Measurements from ENCODE around the gene BCAS4. TPM values are rescaled to one million over a fixed set of nuclear protein-coding genes. Genes with fewer than 3 reads are reported as not detected.
A peak's percentile ranks its signal among the peaks of the same experiment; 100 is the strongest.

Gene BCAS4
- total RNA-seq, 1 donor from 2014 or later, result 12.9 TPM

DNA sequence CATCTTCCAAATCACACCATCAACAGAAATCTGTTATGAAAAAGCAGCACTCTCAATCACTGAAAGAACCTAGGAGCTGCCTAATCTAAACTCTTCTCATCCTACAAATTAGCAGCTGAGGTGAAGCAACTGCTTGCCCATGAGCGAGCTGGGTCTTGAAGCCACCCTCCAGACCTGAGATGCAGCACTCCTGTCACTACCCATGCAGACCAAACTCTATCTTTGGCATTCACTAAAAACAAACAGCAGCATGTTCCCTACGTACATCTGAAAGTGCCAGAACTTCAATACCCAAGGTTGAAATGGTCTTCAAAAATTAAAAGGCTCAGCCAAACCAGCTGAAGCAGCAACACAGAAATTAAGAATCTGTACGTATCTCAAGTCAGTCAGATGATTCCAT lies 122.1 kb downstream of the BCAS4 start:
- Mint-ChIP-seq H3K9me3 (no peaks in the 10 kb centered on the region), H3K4me3 (no peak overlapping the region), H3K36me3 (no peaks in the 10 kb centered on the region), H3K4me1 (peaks cover 68% of the 10 kb centered on the region), H3K27ac (peak overlapping the region; percentile 78), H3K27me3 (ENCODE audit: low read depth) (no peaks in the 10 kb centered on the region)
- DNase-seq (ENCODE audit: low spot score in 2 of 2, unreplicated experiment in 2 of 2), result no peak
- TF ChIP-seq, protein P1, sequence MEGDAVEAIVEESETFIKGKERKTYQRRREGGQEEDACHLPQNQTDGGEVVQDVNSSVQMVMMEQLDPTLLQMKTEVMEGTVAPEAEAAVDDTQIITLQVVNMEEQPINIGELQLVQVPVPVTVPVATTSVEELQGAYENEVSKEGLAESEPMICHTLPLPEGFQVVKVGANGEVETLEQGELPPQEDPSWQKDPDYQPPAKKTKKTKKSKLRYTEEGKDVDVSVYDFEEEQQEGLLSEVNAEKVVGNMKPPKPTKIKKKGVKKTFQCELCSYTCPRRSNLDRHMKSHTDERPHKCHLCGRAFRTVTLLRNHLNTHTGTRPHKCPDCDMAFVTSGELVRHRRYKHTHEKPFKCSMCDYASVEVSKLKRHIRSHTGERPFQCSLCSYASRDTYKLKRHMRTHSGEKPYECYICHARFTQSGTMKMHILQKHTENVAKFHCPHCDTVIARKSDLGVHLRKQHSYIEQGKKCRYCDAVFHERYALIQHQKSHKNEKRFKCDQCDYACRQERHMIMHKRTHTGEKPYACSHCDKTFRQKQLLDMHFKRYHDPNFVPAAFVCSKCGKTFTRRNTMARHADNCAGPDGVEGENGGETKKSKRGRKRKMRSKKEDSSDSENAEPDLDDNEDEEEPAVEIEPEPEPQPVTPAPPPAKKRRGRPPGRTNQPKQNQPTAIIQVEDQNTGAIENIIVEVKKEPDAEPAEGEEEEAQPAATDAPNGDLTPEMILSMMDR (IDR thresholded peaks at IDR 0.05; ENCODE audit: unreplicated experiment), result no peak

DNA sequence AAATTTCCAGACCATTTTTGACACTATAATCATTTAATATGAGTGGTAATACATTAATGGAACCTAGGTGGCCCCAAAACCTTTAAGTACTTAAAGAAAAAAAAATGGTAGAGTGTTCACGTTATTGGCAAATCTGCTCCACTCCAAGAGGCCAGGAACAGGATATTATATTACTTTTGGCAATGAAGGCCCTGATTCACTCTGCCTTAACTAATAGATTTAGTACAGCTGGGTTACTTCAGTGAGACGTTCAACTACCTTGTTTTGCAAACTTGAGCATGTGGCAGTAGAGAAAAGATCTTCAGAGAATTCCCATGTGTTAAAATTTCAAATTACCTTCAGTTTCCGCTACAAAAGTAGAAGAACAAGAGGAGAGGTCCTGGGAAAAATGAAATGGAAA lies 123.5 kb downstream of the BCAS4 start:
- no peaks in the 10 kb centered on the region for H3K9me3 Mint-ChIP-seq
- no peaks in the 10 kb centered on the region for H3K36me3 Mint-ChIP-seq
- no peaks in the 10 kb centered on the region for H3K27me3 Mint-ChIP-seq (ENCODE audit: low read depth)
- TF ChIP-seq, protein P1 (IDR thresholded peaks at IDR 0.05; ENCODE audit: unreplicated experiment), result no peak
- H3K4me3 Mint-ChIP-seq, result no peak overlapping the region
- peaks cover 71% of the 10 kb centered on the region for H3K4me1 Mint-ChIP-seq
- H3K27ac Mint-ChIP-seq, result peak overlapping the region; percentile 45
- DNase-seq (ENCODE audit: low spot score in 2 of 2, unreplicated experiment in 2 of 2), result no peak

DNA sequence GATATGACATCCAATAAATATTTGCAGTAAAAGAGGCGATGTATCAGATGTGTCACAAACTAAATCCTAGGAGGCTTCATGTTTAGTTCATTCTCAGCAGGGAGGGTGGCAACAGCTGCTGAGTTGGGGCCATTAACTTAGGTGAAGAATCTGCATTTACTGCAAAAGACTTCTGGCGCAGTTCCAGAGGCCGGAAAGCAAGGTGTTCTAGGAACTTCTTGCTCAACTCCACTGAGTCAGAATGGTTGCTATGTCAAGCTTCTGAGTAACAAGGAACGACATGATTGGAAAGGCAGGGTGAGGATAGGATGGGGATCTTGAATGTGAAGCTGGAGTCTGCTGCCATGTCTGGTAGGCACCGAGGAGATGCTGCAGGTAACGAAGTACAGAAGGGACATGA lies 124.7 kb downstream of the BCAS4 start:
- TF ChIP-seq, protein P1 (IDR thresholded peaks at IDR 0.05; ENCODE audit: unreplicated experiment), result no peak
- Mint-ChIP-seq H3K27me3 (ENCODE audit: low read depth) (no peaks in the 10 kb centered on the region), H3K9me3 (no peaks in the 10 kb centered on the region), H3K4me3 (no peak overlapping the region), H3K27ac (peak overlapping the region; percentile 37), H3K36me3 (no peaks in the 10 kb centered on the region), H3K4me1 (peaks cover 62% of the 10 kb centered on the region)
- DNase-seq (ENCODE audit: low spot score in 2 of 2, unreplicated experiment in 2 of 2), result no peak

DNA sequence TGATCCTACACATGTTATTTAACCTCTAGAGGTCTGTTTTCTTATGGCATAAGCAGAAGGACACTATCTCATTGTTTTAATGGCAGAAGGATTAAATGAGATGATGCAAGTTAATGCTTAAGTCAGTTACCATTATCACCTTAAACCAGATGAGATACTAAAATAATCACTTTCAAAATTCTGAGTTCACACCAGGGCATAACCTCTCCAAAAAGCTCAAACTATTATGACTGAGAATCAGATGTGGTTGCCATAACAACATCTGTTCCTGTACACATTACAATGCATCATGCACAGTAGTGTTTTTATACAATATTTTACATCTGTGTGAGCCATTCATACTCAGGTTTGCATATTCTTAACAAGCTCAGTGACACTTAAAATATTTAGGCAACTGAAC lies 126.1 kb downstream of the BCAS4 start:
- DNase-seq (ENCODE audit: low spot score in 2 of 2, unreplicated experiment in 2 of 2), result no peak
- TF ChIP-seq, protein P1 (IDR thresholded peaks at IDR 0.05; ENCODE audit: unreplicated experiment), result no peak
- Mint-ChIP-seq H3K4me3 (no peak overlapping the region), H3K36me3 (no peaks in the 10 kb centered on the region), H3K27me3 (ENCODE audit: low read depth) (no peaks in the 10 kb centered on the region), H3K27ac (peak overlapping the region; percentile 9), H3K4me1 (peaks cover 64% of the 10 kb centered on the region), H3K9me3 (no peaks in the 10 kb centered on the region)

DNA sequence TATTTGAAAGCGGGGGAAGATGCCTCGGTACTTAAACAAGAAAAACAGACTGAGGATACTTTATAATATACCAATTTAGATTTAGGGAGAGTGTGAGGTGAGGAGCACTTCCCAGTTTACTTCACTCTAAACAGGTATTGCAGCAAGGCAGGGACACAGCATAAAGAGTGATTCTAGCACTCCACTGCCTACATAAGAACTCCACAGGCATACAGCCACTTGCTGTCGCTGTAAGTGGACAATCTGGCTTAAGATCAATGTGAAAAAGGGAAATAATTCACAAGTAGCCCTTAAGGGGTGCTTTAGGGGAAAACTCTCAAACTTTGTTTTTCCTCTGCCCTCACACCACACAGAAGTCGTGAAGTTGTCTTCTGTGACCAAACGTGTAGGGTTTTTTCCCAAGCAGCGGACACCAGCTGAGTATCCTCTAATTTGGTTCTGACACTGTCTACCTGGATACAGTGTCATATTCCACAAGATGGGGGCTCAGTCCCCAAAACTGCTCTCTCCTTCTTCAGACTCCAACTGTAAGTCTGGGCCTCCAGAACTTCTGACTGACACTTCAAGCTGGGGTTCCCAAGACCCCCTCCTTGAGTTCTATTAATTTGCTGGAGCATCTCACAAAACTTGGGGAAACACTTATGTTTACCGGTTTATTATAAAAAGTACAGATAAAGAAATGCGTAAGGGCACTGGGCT lies 127.1 kb downstream of the BCAS4 start:
- Mint-ChIP-seq H3K36me3 (no peaks in the 10 kb centered on the region), H3K9me3 (no peaks in the 10 kb centered on the region), H3K4me1 (peaks cover 61% of the 10 kb centered on the region), H3K27me3 (ENCODE audit: low read depth) (no peaks in the 10 kb centered on the region), H3K4me3 (no peak overlapping the region), H3K27ac (peak overlapping the region; percentile 77)
- no peak for DNase-seq (ENCODE audit: low spot score in 2 of 2, unreplicated experiment in 2 of 2)
- TF ChIP-seq, protein P1 (IDR thresholded peaks at IDR 0.05; ENCODE audit: unreplicated experiment), result no peak

Measured in mesothelial cell of epicardium (in vitro differentiated cells).